DND-41 (cell line): ENCODE results near the gene RSBN1.

Source experiments
- CTCF ChIP-seq: IDR thresholded peaks from 2 replicates; pipeline ENCODE4 v1.5.1; 2012; ENCODE audit warnings: borderline replicate concordance, low read length, moderate library complexity, mild to moderate bottlenecking; ENCODE audit not compliant: poor library complexity, severe bottlenecking; ENCODE audit errors: extremely low read depth
- EZH2 ChIP-seq: IDR thresholded peaks from 3 replicates; pipeline ENCODE4 v1.6.1; 2012; ENCODE audit warnings: borderline replicate concordance, low read depth, mild to moderate bottlenecking, moderate library complexity, low read length, inconsistent platforms; ENCODE audit not compliant: severe bottlenecking

GRCh38 chr1:113812661-113813135 lies 422 bp upstream of the RSBN1 start:
- TF ChIP-seq EZH2 (no peak), CTCF (no peak)
